Measurements from ENCODE around the gene CAPN3. TPM values are rescaled to one million over a fixed set of nuclear protein-coding genes. Genes with fewer than 3 reads are reported as not detected.

Gene CAPN3
- total and polyA plus RNA-seq, 2 experiments from 2014 or later = 0.84 to 1.1 TPM

DNA sequence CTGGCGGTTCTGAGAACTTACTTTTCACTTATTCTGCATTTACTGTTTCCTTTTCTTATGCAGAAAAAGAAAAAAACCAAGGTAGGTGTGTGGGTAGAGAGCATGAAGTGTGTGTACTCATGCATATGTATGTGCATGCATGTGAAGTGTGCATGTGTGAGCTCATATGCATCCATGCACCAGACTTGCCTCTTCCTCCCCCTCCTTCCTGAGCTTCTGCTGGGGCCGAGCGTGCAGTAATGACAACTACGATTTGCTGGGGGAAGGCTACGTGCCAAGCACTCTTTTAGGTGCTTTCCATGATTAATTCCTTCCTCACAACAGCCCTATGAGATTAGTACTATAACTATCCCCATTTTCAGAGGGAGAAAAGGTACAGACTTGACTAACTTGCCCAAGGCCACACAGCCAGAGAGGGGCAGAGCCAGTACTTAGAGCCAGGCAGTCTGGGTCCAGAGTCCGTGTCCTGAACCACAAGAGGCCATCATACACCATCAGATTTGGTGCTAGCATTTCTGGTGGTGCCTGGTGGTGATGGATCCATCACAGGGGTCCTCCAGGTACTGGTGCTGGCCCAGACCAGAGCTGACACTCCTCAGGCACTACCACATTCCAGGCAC lies 46.7 kb downstream of the CAPN3 start:
- H3K36me3 Mint-ChIP-seq (ENCODE audit: low read depth) = no peaks in the 10 kb centered on the region; the same call in 2 of the 3 replicates
- H3K4me3 ChIP-seq = no peak overlapping the region
- H3K9me2 ChIP-seq (ENCODE audit: insufficient read depth) = no peaks in the 10 kb centered on the region
- no peak overlapping the region for H3K27ac ChIP-seq (ENCODE audit: low read depth)
- H3K4me1 ChIP-seq (ENCODE audit: insufficient read depth) = no peaks in the 10 kb centered on the region
- H3K9me3 Mint-ChIP-seq = no peaks in the 10 kb centered on the region
- H3K27me3 ChIP-seq (ENCODE audit: insufficient read depth) = no peaks in the 10 kb centered on the region
- ATAC-seq (no peak), DNase-seq (ENCODE audit: low spot score) (no peak)
- no peaks in the 10 kb centered on the region for H3F3A ChIP-seq (replicated peaks; ENCODE audit: low read depth)
- H2AFZ ChIP-seq = no peak overlapping the region
- H3K27me3 Mint-ChIP-seq (ENCODE audit: insufficient read depth, low read depth, poor library complexity) = peaks cover 3% of the 10 kb centered on the region
- no peak overlapping the region for H3K27ac Mint-ChIP-seq
- H3K4me2 ChIP-seq = no peak overlapping the region
- no peaks in the 10 kb centered on the region; the same call in 2 of the 3 replicates for H3K4me1 Mint-ChIP-seq
- H3K4me3 Mint-ChIP-seq = no peak overlapping the region
- TF ChIP-seq, protein P1, sequence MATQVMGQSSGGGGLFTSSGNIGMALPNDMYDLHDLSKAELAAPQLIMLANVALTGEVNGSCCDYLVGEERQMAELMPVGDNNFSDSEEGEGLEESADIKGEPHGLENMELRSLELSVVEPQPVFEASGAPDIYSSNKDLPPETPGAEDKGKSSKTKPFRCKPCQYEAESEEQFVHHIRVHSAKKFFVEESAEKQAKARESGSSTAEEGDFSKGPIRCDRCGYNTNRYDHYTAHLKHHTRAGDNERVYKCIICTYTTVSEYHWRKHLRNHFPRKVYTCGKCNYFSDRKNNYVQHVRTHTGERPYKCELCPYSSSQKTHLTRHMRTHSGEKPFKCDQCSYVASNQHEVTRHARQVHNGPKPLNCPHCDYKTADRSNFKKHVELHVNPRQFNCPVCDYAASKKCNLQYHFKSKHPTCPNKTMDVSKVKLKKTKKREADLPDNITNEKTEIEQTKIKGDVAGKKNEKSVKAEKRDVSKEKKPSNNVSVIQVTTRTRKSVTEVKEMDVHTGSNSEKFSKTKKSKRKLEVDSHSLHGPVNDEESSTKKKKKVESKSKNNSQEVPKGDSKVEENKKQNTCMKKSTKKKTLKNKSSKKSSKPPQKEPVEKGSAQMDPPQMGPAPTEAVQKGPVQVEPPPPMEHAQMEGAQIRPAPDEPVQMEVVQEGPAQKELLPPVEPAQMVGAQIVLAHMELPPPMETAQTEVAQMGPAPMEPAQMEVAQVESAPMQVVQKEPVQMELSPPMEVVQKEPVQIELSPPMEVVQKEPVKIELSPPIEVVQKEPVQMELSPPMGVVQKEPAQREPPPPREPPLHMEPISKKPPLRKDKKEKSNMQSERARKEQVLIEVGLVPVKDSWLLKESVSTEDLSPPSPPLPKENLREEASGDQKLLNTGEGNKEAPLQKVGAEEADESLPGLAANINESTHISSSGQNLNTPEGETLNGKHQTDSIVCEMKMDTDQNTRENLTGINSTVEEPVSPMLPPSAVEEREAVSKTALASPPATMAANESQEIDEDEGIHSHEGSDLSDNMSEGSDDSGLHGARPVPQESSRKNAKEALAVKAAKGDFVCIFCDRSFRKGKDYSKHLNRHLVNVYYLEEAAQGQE (IDR thresholded peaks at IDR 0.05; ENCODE audit: unreplicated experiment) = no peak
- TF ChIP-seq POLR2AphosphoS5 (IDR thresholded peaks at IDR 0.05; ENCODE audit: low read depth) (no peak), CREB1 (CRISPR knock-in tag; IDR thresholded peaks at IDR 0.05; ENCODE audit: low read depth) (no peak), STAT1 (IDR thresholded peaks at IDR 0.05; ENCODE audit: unreplicated experiment) (no peak), JUNB (IDR thresholded peaks at IDR 0.05; ENCODE audit: unreplicated experiment) (no peak)
- H4K20me1 ChIP-seq (replicated peaks; ENCODE audit: insufficient read depth) = no peaks in the 10 kb centered on the region
- no peaks in the 10 kb centered on the region for H3K79me2 ChIP-seq (replicated peaks; ENCODE audit: insufficient read depth)
- no peaks in the 10 kb centered on the region for H3K36me3 ChIP-seq (ENCODE audit: insufficient read depth)

DNA sequence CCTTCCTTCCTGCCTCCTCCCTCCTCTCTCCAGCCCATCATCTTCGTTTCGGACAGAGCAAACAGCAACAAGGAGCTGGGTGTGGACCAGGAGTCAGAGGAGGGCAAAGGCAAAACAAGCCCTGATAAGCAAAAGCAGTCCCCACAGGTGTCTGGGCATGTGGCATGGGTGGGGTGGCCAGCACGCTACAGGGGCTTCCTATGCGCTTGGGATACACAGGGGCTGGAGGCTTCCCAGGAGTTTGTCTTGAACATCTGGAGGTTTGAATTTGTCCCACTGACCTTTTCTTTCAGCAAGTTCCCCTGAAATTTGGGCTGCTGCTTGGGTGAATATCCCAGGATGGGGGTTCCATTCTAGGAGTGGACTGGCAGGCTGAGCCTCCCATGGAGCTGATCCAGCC lies 48.9 kb downstream of the CAPN3 start:
- no peaks in the 10 kb centered on the region for H4K20me1 ChIP-seq (replicated peaks; ENCODE audit: insufficient read depth)
- H3K27me3 Mint-ChIP-seq (ENCODE audit: insufficient read depth, low read depth, poor library complexity) = peaks cover 4% of the 10 kb centered on the region
- no peaks in the 10 kb centered on the region for H3K27me3 ChIP-seq (ENCODE audit: insufficient read depth)
- TF ChIP-seq JUNB (IDR thresholded peaks at IDR 0.05; ENCODE audit: unreplicated experiment) = no peak
- H2AFZ ChIP-seq = no peak overlapping the region
- no peaks in the 10 kb centered on the region for H3K4me1 Mint-ChIP-seq
- H3K4me2 ChIP-seq = no peak overlapping the region
- H3K9me3 Mint-ChIP-seq = no peaks in the 10 kb centered on the region
- no peak overlapping the region for H3K4me3 ChIP-seq
- H3K27ac ChIP-seq (ENCODE audit: low read depth) = no peak overlapping the region
- no peak overlapping the region; the same call in 1 of the 2 replicates for H3K27ac Mint-ChIP-seq
- no peaks in the 10 kb centered on the region for H3K36me3 ChIP-seq (ENCODE audit: insufficient read depth)
- no peaks in the 10 kb centered on the region for H3K36me3 Mint-ChIP-seq (ENCODE audit: low read depth)
- no peak overlapping the region for H3K4me3 Mint-ChIP-seq
- DNase-seq (ENCODE audit: low spot score) (no peak), ATAC-seq (no peak)
- H3K9me2 ChIP-seq (ENCODE audit: insufficient read depth) = no peaks in the 10 kb centered on the region
- H3K4me1 ChIP-seq (ENCODE audit: insufficient read depth) = no peaks in the 10 kb centered on the region
- H3F3A ChIP-seq (replicated peaks; ENCODE audit: low read depth) = no peaks in the 10 kb centered on the region
- H3K79me2 ChIP-seq (replicated peaks; ENCODE audit: insufficient read depth) = no peaks in the 10 kb centered on the region

DNA sequence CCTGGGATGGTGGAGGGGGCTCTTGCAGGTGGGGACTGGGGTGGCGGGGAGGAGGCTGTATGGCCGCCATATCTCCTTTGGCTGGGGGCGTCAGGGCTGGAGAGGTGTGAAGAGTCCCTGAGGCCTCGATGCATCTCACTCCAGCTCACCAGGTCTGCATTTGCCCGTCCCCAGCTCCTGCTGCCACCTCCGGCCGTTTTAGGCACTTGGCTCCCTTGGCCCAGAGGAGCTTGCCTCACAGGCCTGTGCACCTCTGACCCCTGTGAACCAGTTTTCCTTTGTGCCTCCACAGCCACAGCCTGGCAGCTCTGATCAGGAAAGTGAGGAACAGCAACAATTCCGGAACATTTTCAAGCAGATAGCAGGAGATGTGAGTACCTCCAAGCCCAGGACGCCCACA lies 49.7 kb downstream of the CAPN3 start:
- no peak overlapping the region for H3K4me3 Mint-ChIP-seq
- DNase-seq (ENCODE audit: low spot score) (no peak), ATAC-seq (peak; percentile 20; the same call in 1 of the 3 replicates)
- TF ChIP-seq, protein P2, sequence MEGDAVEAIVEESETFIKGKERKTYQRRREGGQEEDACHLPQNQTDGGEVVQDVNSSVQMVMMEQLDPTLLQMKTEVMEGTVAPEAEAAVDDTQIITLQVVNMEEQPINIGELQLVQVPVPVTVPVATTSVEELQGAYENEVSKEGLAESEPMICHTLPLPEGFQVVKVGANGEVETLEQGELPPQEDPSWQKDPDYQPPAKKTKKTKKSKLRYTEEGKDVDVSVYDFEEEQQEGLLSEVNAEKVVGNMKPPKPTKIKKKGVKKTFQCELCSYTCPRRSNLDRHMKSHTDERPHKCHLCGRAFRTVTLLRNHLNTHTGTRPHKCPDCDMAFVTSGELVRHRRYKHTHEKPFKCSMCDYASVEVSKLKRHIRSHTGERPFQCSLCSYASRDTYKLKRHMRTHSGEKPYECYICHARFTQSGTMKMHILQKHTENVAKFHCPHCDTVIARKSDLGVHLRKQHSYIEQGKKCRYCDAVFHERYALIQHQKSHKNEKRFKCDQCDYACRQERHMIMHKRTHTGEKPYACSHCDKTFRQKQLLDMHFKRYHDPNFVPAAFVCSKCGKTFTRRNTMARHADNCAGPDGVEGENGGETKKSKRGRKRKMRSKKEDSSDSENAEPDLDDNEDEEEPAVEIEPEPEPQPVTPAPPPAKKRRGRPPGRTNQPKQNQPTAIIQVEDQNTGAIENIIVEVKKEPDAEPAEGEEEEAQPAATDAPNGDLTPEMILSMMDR (conservative IDR thresholded peaks at IDR 0.05; ENCODE audit: low read depth in 2 of 2) = no peak
- TF ChIP-seq ZNF114 (CRISPR knock-in tag; IDR thresholded peaks at IDR 0.05) (no peak), CREB1 (CRISPR knock-in tag; IDR thresholded peaks at IDR 0.05; ENCODE audit: low read depth) (no peak), JUNB (IDR thresholded peaks at IDR 0.05; ENCODE audit: unreplicated experiment) (no peak), NANOG (IDR thresholded peaks at IDR 0.05; ENCODE audit: borderline replicate concordance) (no peak)
- peaks cover 4% of the 10 kb centered on the region for H3K27me3 Mint-ChIP-seq (ENCODE audit: insufficient read depth, low read depth, poor library complexity)
- H3K9me3 Mint-ChIP-seq = no peaks in the 10 kb centered on the region
- Histone ChIP-seq H3K4me3 (no peak overlapping the region), H3K27ac (ENCODE audit: low read depth) (no peak overlapping the region), H2AFZ (no peak overlapping the region), H3K9me2 (ENCODE audit: insufficient read depth) (no peaks in the 10 kb centered on the region), H3K27me3 (ENCODE audit: insufficient read depth) (no peaks in the 10 kb centered on the region), H4K20me1 (replicated peaks; ENCODE audit: insufficient read depth) (no peaks in the 10 kb centered on the region), H3K4me1 (ENCODE audit: insufficient read depth) (no peaks in the 10 kb centered on the region), H3K79me2 (replicated peaks; ENCODE audit: insufficient read depth) (no peaks in the 10 kb centered on the region), H3K4me2 (no peak overlapping the region), H3K36me3 (ENCODE audit: insufficient read depth) (no peaks in the 10 kb centered on the region), H3F3A (replicated peaks; ENCODE audit: low read depth) (no peaks in the 10 kb centered on the region)
- H3K4me1 Mint-ChIP-seq = no peaks in the 10 kb centered on the region
- no peak overlapping the region for H3K27ac Mint-ChIP-seq
- H3K36me3 Mint-ChIP-seq (ENCODE audit: low read depth) = no peaks in the 10 kb centered on the region

All from GM23338 (cell line).